Right lobe of liver (tissue), 4 donors: Measurements from ENCODE around the gene PAK6.

ENCODE experiments used
- POLR2A ChIP-seq: fragments of 450-650 bp; IDR thresholded peaks from one replicate; pipeline ENCODE4 v1.6.1; 2017; ENCODE audit warnings: antibody characterized with exemption, mild to moderate bottlenecking
- TF ChIP-seq, protein P1 (sequence below), 4 donors: fragments of 200-600 bp in 3 of 4; fragments of 450-650 bp in 1 of 4; IDR thresholded peaks; one replicate each; pipeline versions ENCODE4 v1.5.1 to v1.8.0; 2016 to 2022; ENCODE audit warnings: antibody characterized with exemption in 4 of 4, mild to moderate bottlenecking in 2 of 4
- donor health status: DM: no; HTN: no; CAD: no.
- donor health status: DM: no; HTN: no; CAD: no.
- donor health status: DM: no; HTN: yes; CAD: no.

DNA sequence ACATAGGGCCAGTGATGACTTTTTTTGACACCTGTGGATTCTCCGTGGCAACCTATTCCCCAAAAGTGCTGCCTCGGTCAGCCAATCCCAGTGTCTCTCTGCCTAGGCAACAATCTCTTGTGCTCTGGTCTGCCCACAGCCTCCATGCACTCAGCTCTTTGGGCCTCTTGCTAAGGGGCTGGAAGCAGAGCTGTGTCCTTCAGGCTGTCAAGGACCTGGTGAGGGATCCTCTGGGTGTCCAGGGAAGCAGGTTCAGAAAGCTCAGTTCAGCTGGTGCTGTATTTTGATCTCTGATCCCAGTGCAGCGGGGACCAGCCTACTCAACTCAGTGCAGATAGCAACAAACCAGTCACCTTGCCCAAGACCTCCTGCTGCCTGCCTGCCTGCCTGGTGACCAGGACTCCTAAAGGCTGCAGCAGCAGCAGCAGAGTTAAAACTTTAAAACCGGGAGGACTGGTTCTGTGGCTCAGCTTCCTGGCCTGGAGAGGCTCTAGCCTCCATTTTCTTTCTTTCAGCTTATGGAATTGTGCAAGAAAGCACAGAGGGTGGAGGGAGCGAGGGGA lies 6.2 kb downstream of the PAK6 start:
- TF ChIP-seq, protein P1, sequence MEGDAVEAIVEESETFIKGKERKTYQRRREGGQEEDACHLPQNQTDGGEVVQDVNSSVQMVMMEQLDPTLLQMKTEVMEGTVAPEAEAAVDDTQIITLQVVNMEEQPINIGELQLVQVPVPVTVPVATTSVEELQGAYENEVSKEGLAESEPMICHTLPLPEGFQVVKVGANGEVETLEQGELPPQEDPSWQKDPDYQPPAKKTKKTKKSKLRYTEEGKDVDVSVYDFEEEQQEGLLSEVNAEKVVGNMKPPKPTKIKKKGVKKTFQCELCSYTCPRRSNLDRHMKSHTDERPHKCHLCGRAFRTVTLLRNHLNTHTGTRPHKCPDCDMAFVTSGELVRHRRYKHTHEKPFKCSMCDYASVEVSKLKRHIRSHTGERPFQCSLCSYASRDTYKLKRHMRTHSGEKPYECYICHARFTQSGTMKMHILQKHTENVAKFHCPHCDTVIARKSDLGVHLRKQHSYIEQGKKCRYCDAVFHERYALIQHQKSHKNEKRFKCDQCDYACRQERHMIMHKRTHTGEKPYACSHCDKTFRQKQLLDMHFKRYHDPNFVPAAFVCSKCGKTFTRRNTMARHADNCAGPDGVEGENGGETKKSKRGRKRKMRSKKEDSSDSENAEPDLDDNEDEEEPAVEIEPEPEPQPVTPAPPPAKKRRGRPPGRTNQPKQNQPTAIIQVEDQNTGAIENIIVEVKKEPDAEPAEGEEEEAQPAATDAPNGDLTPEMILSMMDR (IDR thresholded peaks at IDR 0.05) = no peak
- TF ChIP-seq POLR2A = no peak
